Measurements from ENCODE around the gene RLF. TPM values are rescaled to one million over a fixed set of nuclear protein-coding genes. Genes with fewer than 3 reads are reported as not detected.
"Not testable (repeated sequence)": the region's sequence is repeated elsewhere in the genome, so short reads cannot be mapped to it uniquely, and the experiment has no call there.

RLF gene
- total and polyA plus RNA-seq, 2 donors (not counting 1 experiment from before 2014, with no cell fraction given): 7.8 to 21.9 TPM

- H3K4me2 ChIP-seq (replicated peaks; ENCODE audit: low read depth, low read length, poor library complexity, severe bottlenecking): no peak overlapping the region
- no peak overlapping the region for H3K27ac ChIP-seq (ENCODE audit: low read length in 2 of 2)
- no peak for ATAC-seq (ENCODE audit: low read depth)
- no peak overlapping the region for H3K4me3 ChIP-seq (ENCODE audit: control extremely low read depth in 1 of 5, extremely low read depth in 1 of 5, insufficient read depth in 1 of 5, low read depth in 2 of 5, low read length in 4 of 5)
- peaks cover 8 to 17% of the 10 kb centered on the region in 2 donors for H3K4me1 ChIP-seq (ENCODE audit: control insufficient read depth in 2 of 2, insufficient read depth in 2 of 2, low read length in 2 of 2)
- intact Hi-C loops (cut with micrococcal nuclease): no loop called here
- TF ChIP-seq CTCF (IDR thresholded peaks at IDR 0.05) (no peak), EZH2 (IDR thresholded peaks at IDR 0.05; ENCODE audit: borderline replicate concordance, insufficient read depth, low read depth, low read length, poor library complexity, severe bottlenecking) (no peak)
- Mint-ChIP-seq H3K27me3 (no peaks in the 10 kb centered on the region), H3K27ac (no peak overlapping the region), H3K4me1 (peaks cover 37% of the 10 kb centered on the region), H3K9me3 (ENCODE audit: insufficient read depth) (no peaks in the 10 kb centered on the region), H3K4me3 (no peak overlapping the region)
- POLR2A ChIA-PET: no interaction called here
- H3K27me3 ChIP-seq (replicated peaks in 1 of 4; ENCODE audit: control extremely low read depth in 1 of 4, control insufficient read depth in 3 of 4, insufficient read depth in 4 of 4, low read length in 3 of 4): no peaks in the 10 kb centered on the region
- peaks cover 0 to 3% of the 10 kb centered on the region in 2 experiments for H3K36me3 ChIP-seq (replicated peaks in 1 of 2; ENCODE audit: control extremely low read depth in 1 of 2, control insufficient read depth in 1 of 2, extremely low read depth in 1 of 2, insufficient read depth in 2 of 2, low read length in 1 of 2)
- H3K9ac ChIP-seq (ENCODE audit: low read length): no peak overlapping the region
- 77% methylated on average over 3 of the region's 3 CpGs for WGBS (ENCODE audit: insufficient coverage)
- DNase-seq: no peak
- no peaks in the 10 kb centered on the region for H3K9me3 ChIP-seq (ENCODE audit: control extremely low read depth in 1 of 3, control insufficient read depth in 2 of 3, insufficient read depth in 1 of 3, low read length in 2 of 3)
- H3K79me2 ChIP-seq (ENCODE audit: control insufficient read depth, insufficient read depth, low read length): peaks cover 99% of the 10 kb centered on the region
- CTCF ChIA-PET: no interaction called here
- H4K20me1 ChIP-seq (ENCODE audit: control insufficient read depth, insufficient read depth, low read length, poor library complexity, severe bottlenecking): peaks cover 75% of the 10 kb centered on the region
- no peak overlapping the region for H2AFZ ChIP-seq (ENCODE audit: insufficient read depth, low read depth, low read length, poor library complexity, severe bottlenecking)
Measured at GRCh38 chr1:40174788-40175187, 13.6 kb downstream of the RLF start.

GRCh38 chr1:40176989-40177388 lies 15.8 kb downstream of the RLF start:
- H3K4me3 ChIP-seq (ENCODE audit: control extremely low read depth in 1 of 5, extremely low read depth in 1 of 5, insufficient read depth in 1 of 5, low read depth in 2 of 5, low read length in 4 of 5); H3K27me3 ChIP-seq (replicated peaks in 1 of 4; ENCODE audit: control extremely low read depth in 1 of 4, control insufficient read depth in 3 of 4, insufficient read depth in 4 of 4, low read length in 3 of 4); H3K36me3 ChIP-seq (replicated peaks in 1 of 2; ENCODE audit: control extremely low read depth in 1 of 2, control insufficient read depth in 1 of 2, extremely low read depth in 1 of 2, insufficient read depth in 2 of 2, low read length in 1 of 2); H3K27ac Mint-ChIP-seq; H3K9ac ChIP-seq (ENCODE audit: low read length); DNase-seq; POLR2A ChIA-PET; H3K9me3 ChIP-seq (ENCODE audit: control extremely low read depth in 1 of 3, control insufficient read depth in 2 of 3, insufficient read depth in 1 of 3, low read length in 2 of 3); H3K9me3 Mint-ChIP-seq (ENCODE audit: insufficient read depth); H3K27me3 Mint-ChIP-seq; ATAC-seq (ENCODE audit: low read depth); H3K4me3 Mint-ChIP-seq; H3K27ac ChIP-seq (ENCODE audit: low read length in 2 of 2); intact Hi-C loops (cut with micrococcal nuclease); H3K4me2 ChIP-seq (replicated peaks; ENCODE audit: low read depth, low read length, poor library complexity, severe bottlenecking); H2AFZ ChIP-seq (ENCODE audit: insufficient read depth, low read depth, low read length, poor library complexity, severe bottlenecking): not testable (repeated sequence)
- peaks cover 46% of the 10 kb centered on the region for H3K4me1 Mint-ChIP-seq
- H3K79me2 ChIP-seq (ENCODE audit: control insufficient read depth, insufficient read depth, low read length): peaks cover 99% of the 10 kb centered on the region
- CTCF ChIA-PET: interaction anchor here (1.0 kb wide), 1 partner anchor 162 kb away, joined by 3 read pairs; no protein-coding TSS in a partner anchor
- WGBS (ENCODE audit: insufficient coverage): 100% methylated on average over 8 of the region's 15 CpGs
- peaks cover 3 to 13% of the 10 kb centered on the region in 2 donors for H3K4me1 ChIP-seq (ENCODE audit: control insufficient read depth in 2 of 2, insufficient read depth in 2 of 2, low read length in 2 of 2)
- H4K20me1 ChIP-seq (ENCODE audit: control insufficient read depth, insufficient read depth, low read length, poor library complexity, severe bottlenecking): peaks cover 82% of the 10 kb centered on the region

All from B cell (primary cell).